PFSK-1 (cell line): Measurements from ENCODE around the gene SLC22A17.

ENCODE experiments used
- FOXP2 ChIP-seq: optimal IDR thresholded peaks from 2 replicates; pipeline ENCODE3; 2011; ENCODE audit warnings: borderline replicate concordance, control low read depth, inconsistent platforms; ENCODE audit not compliant: insufficient read depth; ENCODE audit errors: extremely low read length, extremely low read depth
- POLR2AphosphoS5 ChIP-seq: IDR thresholded peaks from 2 replicates; pipeline ENCODE4 v1.6.1; 2012; ENCODE audit warnings: low read depth, mild to moderate bottlenecking, control low read depth, low read length, moderate library complexity
- SIN3A ChIP-seq: IDR thresholded peaks from 2 replicates; pipeline ENCODE4 v1.6.1; 2012; ENCODE audit warnings: mild to moderate bottlenecking, low read length, moderate library complexity, borderline replicate concordance; ENCODE audit not compliant: insufficient read depth
- TAF1 ChIP-seq: IDR thresholded peaks from 2 replicates; pipeline ENCODE4 v1.6.1; 2012; ENCODE audit warnings: low read length, control low read depth, borderline replicate concordance; ENCODE audit not compliant: insufficient read depth
- TF ChIP-seq, protein P1 (sequence below), 2 experiments: IDR thresholded peaks; 2 replicates each; pipeline versions ENCODE4 v1.6.1 to v1.8.0; 2011 to 2012; ENCODE audit warnings: low read depth in 2 of 2, low read length in 2 of 2, control low read depth in 1 of 2, inconsistent platforms in 1 of 2, mild to moderate bottlenecking in 1 of 2, moderate library complexity in 1 of 2; ENCODE audit not compliant: insufficient read depth in 1 of 2

DNA sequence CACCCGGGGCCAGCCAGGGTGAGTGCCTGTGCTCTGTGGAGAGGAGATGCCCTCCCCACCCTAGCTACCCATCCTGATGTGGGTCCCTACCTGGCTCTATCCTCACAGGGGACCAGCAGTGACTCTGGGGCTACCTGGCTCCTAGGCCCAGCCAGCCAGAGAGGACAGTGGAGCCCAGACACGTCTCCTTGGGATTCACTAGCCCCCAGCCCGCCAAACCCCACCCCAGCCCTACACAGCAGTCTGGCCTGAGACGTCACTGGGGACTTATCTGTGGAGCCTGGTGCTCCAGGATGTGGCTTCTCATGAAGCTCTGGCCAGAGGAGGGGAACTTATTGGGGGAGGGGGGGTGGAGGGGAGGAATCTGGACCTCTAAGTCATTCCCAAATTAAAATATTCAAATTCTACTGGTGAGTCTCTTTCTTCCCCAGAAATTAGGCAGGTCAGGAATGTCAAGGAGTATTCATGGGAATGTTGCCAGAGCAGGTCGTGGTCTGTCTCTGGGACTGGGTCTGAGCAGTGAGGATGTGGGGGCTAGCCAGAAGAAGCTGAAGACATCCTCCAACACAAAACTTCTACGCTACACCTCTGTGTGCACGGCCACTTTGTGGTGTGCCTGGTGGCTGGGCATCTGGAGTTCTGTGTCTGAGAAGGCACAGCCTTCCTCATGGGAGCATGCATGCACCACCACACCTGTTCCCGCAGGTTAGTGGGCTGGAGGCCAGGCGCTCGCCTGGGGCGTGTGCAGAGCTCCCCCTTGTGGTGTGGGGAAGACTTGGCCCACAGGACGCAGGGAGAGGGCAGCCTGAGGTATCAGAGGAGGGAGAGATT, 26.9 kb upstream of the SLC22A17 start:
- no peak for TF ChIP-seq POLR2AphosphoS5
- TF ChIP-seq SIN3A = no peak
- TF ChIP-seq, protein P1, sequence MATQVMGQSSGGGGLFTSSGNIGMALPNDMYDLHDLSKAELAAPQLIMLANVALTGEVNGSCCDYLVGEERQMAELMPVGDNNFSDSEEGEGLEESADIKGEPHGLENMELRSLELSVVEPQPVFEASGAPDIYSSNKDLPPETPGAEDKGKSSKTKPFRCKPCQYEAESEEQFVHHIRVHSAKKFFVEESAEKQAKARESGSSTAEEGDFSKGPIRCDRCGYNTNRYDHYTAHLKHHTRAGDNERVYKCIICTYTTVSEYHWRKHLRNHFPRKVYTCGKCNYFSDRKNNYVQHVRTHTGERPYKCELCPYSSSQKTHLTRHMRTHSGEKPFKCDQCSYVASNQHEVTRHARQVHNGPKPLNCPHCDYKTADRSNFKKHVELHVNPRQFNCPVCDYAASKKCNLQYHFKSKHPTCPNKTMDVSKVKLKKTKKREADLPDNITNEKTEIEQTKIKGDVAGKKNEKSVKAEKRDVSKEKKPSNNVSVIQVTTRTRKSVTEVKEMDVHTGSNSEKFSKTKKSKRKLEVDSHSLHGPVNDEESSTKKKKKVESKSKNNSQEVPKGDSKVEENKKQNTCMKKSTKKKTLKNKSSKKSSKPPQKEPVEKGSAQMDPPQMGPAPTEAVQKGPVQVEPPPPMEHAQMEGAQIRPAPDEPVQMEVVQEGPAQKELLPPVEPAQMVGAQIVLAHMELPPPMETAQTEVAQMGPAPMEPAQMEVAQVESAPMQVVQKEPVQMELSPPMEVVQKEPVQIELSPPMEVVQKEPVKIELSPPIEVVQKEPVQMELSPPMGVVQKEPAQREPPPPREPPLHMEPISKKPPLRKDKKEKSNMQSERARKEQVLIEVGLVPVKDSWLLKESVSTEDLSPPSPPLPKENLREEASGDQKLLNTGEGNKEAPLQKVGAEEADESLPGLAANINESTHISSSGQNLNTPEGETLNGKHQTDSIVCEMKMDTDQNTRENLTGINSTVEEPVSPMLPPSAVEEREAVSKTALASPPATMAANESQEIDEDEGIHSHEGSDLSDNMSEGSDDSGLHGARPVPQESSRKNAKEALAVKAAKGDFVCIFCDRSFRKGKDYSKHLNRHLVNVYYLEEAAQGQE (IDR thresholded peaks at IDR 0.05; ENCODE audit: insufficient read depth in 1 of 2, low read depth in 2 of 2, low read length in 2 of 2) = no peak
- no peak for TF ChIP-seq TAF1
- TF ChIP-seq FOXP2 = no peak
